Lower lobe of right lung (tissue), 2 donors: ENCODE data around the gene ZNRF3. TPM values are rescaled to one million over a fixed set of nuclear protein-coding genes. Genes with fewer than 3 reads are reported as not detected.
"Not testable (repeated sequence)": the region's sequence is repeated elsewhere in the genome, so short reads cannot be mapped to it uniquely, and the experiment has no call there.

Experiments
- ATAC-seq, 2 donors: fragments of 200-7000 bp; cut with Tn5 transposase; one replicate each; pipeline ENCODE4 v1.9.1; 2020 to 2022; ENCODE audit warnings: mild to moderate bottlenecking in 2 of 2, moderate library complexity in 2 of 2
- DNase-seq: peaks from one replicate; pipeline ENCODE4 v3.0.0-alpha.2; 2020
- H3K27ac ChIP-seq: fragments of 200-600 bp; one replicate; pipeline ENCODE4 v1.8.0; 2022
- H3K27me3 ChIP-seq: fragments of 200-600 bp; one replicate; pipeline ENCODE4 v1.8.0; 2022; ENCODE audit warnings: low read depth
- H3K36me3 ChIP-seq: fragments of 200-600 bp; one replicate; pipeline ENCODE4 v1.8.0; 2022; ENCODE audit warnings: mild to moderate bottlenecking
- H3K4me1 ChIP-seq: fragments of 200-600 bp; one replicate; pipeline ENCODE4 v1.8.0; 2022
- H3K4me3 ChIP-seq: fragments of 200-600 bp; one replicate; pipeline ENCODE4 v1.8.0; 2022; ENCODE audit warnings: mild to moderate bottlenecking
- H3K9me3 ChIP-seq: fragments of 200-600 bp; one replicate; pipeline ENCODE4 v1.8.0; 2022
- CTCF ChIP-seq: fragments of 200-600 bp; IDR thresholded peaks from one replicate; pipeline ENCODE4 v1.8.0; 2022; ENCODE audit warnings: antibody characterized with exemption, mild to moderate bottlenecking
- intact Hi-C: fragments of 100-400 bp; cut with DNase I; formaldehyde crosslinking; loops from one replicate; pipeline ENCODE4 v1.11.0; 2022
- total RNA-seq: library from RNA; stranded (reverse); fragmentation: NEBNext Ultra II Directional; extraction: Animal tissue kit (Norgen Biotek cat#: 25700); gene quantifications from one replicate; pipeline ENCODE4 v1.2.1, GENCODE V29; 2021
- donor health status: DM: no; HTN: yes; CAD: no; lungs with severe emphysema.

ZNRF3 gene
- total RNA-seq, 1 donor from 2014 or later: 11.3 TPM

GRCh38 chr22:28885939-28886338, 2.6 kb downstream of the ZNRF3 start:
- intact Hi-C loops: no loop called here
- ATAC-seq: no peak
- no peak for DNase-seq
- TF ChIP-seq CTCF: no peak
- no peak overlapping the region for H3K27ac ChIP-seq
- peaks cover 42% of the 10 kb centered on the region for H3K4me1 ChIP-seq
- no peaks in the 10 kb centered on the region for H3K27me3 ChIP-seq
- no peaks in the 10 kb centered on the region for H3K9me3 ChIP-seq
- no peaks in the 10 kb centered on the region for H3K36me3 ChIP-seq
- H3K4me3 ChIP-seq: no peak overlapping the region

GRCh38 chr22:28886679-28887078, 3.3 kb downstream of the ZNRF3 start:
- peaks cover 45% of the 10 kb centered on the region for H3K4me1 ChIP-seq
- ATAC-seq, H3K9me3 ChIP-seq, H3K27me3 ChIP-seq, DNase-seq, H3K27ac ChIP-seq, H3K36me3 ChIP-seq, H3K4me3 ChIP-seq, intact Hi-C loops: not testable (repeated sequence)

GRCh38 chr22:28887725-28888459, 4.5 kb downstream of the ZNRF3 start:
- H3K36me3 ChIP-seq: no peaks in the 10 kb centered on the region
- H3K4me1 ChIP-seq: peaks cover 49% of the 10 kb centered on the region
- DNase-seq (no peak), ATAC-seq (no peak)
- no peak overlapping the region for H3K4me3 ChIP-seq
- TF ChIP-seq CTCF: no peak
- H3K27me3 ChIP-seq: no peaks in the 10 kb centered on the region
- intact Hi-C loops: no loop called here
- H3K27ac ChIP-seq: no peak overlapping the region
- H3K9me3 ChIP-seq: no peaks in the 10 kb centered on the region

- intact Hi-C loops: no loop called here
- Histone ChIP-seq H3K4me1 (peaks cover 49% of the 10 kb centered on the region), H3K27ac (no peak overlapping the region), H3K9me3 (no peaks in the 10 kb centered on the region), H3K36me3 (no peaks in the 10 kb centered on the region), H3K27me3 (no peaks in the 10 kb centered on the region), H3K4me3 (no peak overlapping the region)
- DNase-seq: no peak
- ATAC-seq: no peak
- TF ChIP-seq CTCF: no peak
These were observed 6.2 kb downstream of the ZNRF3 start for GRCh38 chr22:28889478-28890024.

GRCh38 chr22:28891156-28891733, 7.9 kb downstream of the ZNRF3 start:
- Histone ChIP-seq H3K36me3 (no peaks in the 10 kb centered on the region), H3K4me3 (no peak overlapping the region), H3K4me1 (peaks cover 35% of the 10 kb centered on the region), H3K27ac (no peak overlapping the region), H3K27me3 (no peaks in the 10 kb centered on the region), H3K9me3 (no peaks in the 10 kb centered on the region)
- intact Hi-C loops: no loop called here
- no peak for DNase-seq
- ATAC-seq: no peak
- no peak for TF ChIP-seq CTCF

GRCh38 chr22:28892175-28892731, 8.9 kb downstream of the ZNRF3 start:
- DNase-seq (no peak), ATAC-seq (peak in 1 of 2 donors; percentile 19)
- intact Hi-C loops: no loop called here
- no peaks in the 10 kb centered on the region for H3K27me3 ChIP-seq
- peaks cover 40% of the 10 kb centered on the region for H3K4me1 ChIP-seq
- no peak overlapping the region for H3K4me3 ChIP-seq
- H3K27ac ChIP-seq: no peak overlapping the region
- H3K9me3 ChIP-seq: no peaks in the 10 kb centered on the region
- no peaks in the 10 kb centered on the region for H3K36me3 ChIP-seq
- TF ChIP-seq CTCF: no peak
